LNCaP clone FGC (cell line): ENCODE results near the gene NAT14.
A peak's percentile ranks its signal among the peaks of the same experiment; 100 is the strongest.

Experiments used
- DNase-seq: peaks from one replicate; pipeline ENCODE4 v3.0.0-alpha.2; 2011; ENCODE audit warnings: low read depth
- H3K4me3 ChIP-seq: 2 replicates; pipeline ENCODE4 v1.5.1; 2011; ENCODE audit warnings: mild to moderate bottlenecking, low read depth, low read length, control low read depth
- TF ChIP-seq, protein P1 (sequence below): IDR thresholded peaks from 2 replicates; pipeline ENCODE4 v1.5.1; 2012; ENCODE audit warnings: mild to moderate bottlenecking; ENCODE audit not compliant: control insufficient read depth, insufficient read depth; ENCODE audit errors: extremely low read depth

The NAT14 gene, protein sequence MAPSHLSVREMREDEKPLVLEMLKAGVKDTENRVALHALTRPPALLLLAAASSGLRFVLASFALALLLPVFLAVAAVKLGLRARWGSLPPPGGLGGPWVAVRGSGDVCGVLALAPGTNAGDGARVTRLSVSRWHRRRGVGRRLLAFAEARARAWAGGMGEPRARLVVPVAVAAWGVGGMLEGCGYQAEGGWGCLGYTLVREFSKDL

DNA sequence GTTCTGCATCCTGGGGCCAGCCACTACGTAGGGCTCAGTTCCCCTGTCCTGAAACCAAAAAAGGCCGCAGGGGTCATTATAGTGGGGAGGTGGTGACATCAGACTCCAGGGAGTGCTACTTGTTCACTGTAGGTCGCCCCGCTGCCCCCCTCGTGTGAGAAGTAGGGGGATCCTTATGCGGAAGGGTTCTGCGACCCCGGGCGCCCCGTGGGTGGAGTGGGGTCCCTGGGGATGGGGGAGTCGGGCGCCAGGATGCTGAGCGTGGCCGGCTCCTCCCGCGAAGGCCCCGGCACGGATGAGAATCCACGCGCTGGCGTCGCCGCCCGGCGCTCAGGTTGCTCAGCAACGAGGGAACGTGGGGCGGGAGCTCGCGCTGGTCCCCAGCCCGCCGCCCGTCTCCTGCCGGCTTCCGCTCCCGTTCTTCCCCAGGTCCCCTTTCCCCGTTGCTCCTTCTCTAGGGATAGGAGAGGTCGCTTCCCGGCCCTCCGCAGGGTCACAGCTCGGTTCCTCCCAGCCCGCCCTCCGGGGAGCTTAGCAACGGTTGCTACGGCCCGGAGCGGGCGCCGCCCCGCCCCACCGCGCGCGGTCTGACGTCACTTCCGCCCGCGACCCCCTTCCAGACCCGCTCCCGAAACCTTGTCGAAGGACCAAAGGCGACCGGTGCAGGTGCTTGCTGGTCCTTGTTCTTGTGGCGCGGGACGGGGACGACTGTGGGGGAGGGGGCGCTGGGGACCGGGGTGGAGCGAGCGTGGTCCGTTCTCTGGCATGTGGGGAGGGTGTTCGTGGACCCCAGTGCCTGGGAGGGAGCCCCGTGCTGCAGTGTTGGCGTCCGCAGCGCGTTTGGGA, at the start of gene NAT14:
TSS of gene NAT14 (plus strand) at position 596 of the 846 bp plus-strand sequence. CDS start 521 bp downstream, outside the sequence.
- TF ChIP-seq, protein P1, sequence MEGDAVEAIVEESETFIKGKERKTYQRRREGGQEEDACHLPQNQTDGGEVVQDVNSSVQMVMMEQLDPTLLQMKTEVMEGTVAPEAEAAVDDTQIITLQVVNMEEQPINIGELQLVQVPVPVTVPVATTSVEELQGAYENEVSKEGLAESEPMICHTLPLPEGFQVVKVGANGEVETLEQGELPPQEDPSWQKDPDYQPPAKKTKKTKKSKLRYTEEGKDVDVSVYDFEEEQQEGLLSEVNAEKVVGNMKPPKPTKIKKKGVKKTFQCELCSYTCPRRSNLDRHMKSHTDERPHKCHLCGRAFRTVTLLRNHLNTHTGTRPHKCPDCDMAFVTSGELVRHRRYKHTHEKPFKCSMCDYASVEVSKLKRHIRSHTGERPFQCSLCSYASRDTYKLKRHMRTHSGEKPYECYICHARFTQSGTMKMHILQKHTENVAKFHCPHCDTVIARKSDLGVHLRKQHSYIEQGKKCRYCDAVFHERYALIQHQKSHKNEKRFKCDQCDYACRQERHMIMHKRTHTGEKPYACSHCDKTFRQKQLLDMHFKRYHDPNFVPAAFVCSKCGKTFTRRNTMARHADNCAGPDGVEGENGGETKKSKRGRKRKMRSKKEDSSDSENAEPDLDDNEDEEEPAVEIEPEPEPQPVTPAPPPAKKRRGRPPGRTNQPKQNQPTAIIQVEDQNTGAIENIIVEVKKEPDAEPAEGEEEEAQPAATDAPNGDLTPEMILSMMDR: no peak
- no peak for DNase-seq
- peak within 1 kb of the TSS; percentile 89 for H3K4me3 ChIP-seq

GRCh38 chr19:55436847-55437246, 48.1 kb upstream of the NAT14 start:
- DNase-seq: no peak
- H3K4me3 ChIP-seq: no peak overlapping the region
- TF ChIP-seq, protein P1: no peak

GRCh38 chr19:55437410-55437809, 47.6 kb upstream of the NAT14 start:
- H3K4me3 ChIP-seq: no peak overlapping the region
- DNase-seq: no peak
- TF ChIP-seq, protein P1: no peak

- DNase-seq: no peak
- TF ChIP-seq, protein P1: no peak
- no peak overlapping the region for H3K4me3 ChIP-seq
These were observed 45.9 kb upstream of the NAT14 start for GRCh38 chr19:55439052-55439451.

- no peak overlapping the region for H3K4me3 ChIP-seq
- no peak for DNase-seq
These were observed 44.4 kb upstream of the NAT14 start for GRCh38 chr19:55440411-55441105.

GRCh38 chr19:55441319-55441691, 43.7 kb upstream of the NAT14 start:
- H3K4me3 ChIP-seq: no peak overlapping the region
- no peak for DNase-seq
- TF ChIP-seq, protein P1: no peak

More at GRCh38 chr19:55440411-55441105, 44.4 kb upstream of the NAT14 start:
- TF ChIP-seq, protein P1: no peak
